GM12874 (cell line): ENCODE data around the gene DOCK1.

ENCODE experiments used
- TF ChIP-seq, protein P1 (sequence below): IDR thresholded peaks from 2 replicates; pipeline ENCODE4 v1.5.1; 2011; ENCODE audit warnings: low read depth, mild to moderate bottlenecking, control low read depth, low read length, moderate library complexity; ENCODE audit not compliant: insufficient read depth

The DOCK1 gene

DNA sequence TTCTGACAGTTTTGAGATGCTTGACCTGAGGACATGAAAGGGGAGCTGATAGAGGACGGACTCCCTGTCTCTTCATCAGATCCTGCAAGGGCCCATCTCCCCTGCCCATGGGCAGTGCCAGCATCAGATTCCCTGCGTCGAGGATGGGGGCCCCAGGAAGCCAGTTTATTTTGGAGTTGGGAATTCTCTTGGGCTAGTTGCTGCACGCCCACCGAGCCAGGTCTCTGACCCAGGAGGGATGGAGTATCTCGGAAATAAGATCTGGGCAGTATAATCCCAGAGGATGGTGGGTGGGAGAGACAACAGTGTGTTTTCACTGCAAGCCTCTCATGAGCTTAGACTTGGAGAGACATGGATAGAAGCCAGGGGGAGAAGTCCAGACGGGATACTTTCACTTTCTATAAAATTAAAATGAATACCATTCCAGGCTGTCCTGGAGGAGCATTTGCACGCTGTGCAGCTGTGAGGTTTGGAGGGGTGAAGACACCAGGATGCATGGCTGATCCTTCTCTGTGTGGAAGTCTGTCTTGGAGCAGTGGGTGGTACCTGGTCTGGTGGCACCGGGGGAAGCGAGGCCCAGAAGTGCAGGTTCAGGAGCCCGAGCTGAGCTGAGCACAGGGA lies 25.8 kb downstream of the DOCK1 start:
- TF ChIP-seq, protein P1, sequence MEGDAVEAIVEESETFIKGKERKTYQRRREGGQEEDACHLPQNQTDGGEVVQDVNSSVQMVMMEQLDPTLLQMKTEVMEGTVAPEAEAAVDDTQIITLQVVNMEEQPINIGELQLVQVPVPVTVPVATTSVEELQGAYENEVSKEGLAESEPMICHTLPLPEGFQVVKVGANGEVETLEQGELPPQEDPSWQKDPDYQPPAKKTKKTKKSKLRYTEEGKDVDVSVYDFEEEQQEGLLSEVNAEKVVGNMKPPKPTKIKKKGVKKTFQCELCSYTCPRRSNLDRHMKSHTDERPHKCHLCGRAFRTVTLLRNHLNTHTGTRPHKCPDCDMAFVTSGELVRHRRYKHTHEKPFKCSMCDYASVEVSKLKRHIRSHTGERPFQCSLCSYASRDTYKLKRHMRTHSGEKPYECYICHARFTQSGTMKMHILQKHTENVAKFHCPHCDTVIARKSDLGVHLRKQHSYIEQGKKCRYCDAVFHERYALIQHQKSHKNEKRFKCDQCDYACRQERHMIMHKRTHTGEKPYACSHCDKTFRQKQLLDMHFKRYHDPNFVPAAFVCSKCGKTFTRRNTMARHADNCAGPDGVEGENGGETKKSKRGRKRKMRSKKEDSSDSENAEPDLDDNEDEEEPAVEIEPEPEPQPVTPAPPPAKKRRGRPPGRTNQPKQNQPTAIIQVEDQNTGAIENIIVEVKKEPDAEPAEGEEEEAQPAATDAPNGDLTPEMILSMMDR, result no peak

DNA sequence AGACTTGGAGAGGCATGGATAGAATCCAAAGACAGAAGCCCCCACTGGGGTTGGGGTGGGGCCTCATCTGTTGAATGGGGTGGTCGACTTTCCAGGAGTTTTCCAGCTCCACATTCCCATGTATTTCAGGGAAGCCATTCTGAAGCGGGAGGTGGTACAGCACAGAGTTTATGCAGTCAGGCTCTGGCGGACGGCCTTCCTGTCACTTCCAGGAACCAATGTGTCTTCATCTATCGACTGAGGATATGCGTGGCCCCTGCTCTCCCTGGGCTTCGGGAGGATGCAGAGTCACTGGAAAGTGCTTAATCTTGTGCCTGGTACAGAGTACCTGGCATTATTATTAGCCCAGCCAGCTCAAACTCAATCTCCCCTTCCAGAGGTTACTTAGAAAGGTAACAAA lies 26.3 kb downstream of the DOCK1 start:
- TF ChIP-seq, protein P1, result no peak

DNA sequence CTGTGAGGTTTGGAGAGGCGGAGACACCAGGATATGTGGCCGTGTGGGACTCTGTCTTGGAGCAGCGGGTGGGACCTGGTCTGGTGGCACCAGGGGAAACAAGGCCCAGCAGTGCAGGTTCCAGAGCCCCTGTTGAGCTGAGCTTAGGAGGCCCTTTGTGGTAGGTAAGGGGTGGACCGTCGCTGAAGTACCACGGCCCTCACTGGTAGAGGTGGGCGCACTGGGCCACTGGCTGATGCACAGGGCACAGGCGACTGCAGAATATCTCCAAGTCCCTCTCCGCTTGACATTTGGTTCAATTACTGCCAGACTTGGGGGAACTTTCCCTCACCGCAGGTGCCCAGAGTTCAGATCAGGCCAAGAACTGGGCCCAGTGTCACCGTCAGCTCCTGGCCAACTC lies 27.3 kb downstream of the DOCK1 start:
- TF ChIP-seq, protein P1, result no peak

DNA sequence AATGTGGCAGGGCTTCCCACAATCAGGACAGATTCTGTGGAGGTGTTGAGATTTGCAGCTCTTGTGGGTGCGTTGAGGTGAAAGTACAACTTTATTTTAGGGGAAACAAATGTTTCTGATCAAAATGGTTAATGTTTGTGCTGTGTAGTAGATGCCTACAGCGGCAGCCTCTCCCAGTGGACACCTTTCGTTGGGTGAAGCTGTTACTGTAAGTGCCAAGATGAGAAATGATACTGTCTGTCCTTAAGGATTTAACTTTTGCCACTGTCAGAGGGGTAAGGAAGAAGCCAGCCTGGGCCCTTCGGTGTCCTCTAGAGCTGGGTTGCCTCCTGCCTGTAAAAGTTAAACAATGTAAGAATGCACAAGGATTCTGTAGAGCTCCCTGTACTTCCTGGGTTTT lies 27.9 kb downstream of the DOCK1 start:
- TF ChIP-seq, protein P1, result no peak

DNA sequence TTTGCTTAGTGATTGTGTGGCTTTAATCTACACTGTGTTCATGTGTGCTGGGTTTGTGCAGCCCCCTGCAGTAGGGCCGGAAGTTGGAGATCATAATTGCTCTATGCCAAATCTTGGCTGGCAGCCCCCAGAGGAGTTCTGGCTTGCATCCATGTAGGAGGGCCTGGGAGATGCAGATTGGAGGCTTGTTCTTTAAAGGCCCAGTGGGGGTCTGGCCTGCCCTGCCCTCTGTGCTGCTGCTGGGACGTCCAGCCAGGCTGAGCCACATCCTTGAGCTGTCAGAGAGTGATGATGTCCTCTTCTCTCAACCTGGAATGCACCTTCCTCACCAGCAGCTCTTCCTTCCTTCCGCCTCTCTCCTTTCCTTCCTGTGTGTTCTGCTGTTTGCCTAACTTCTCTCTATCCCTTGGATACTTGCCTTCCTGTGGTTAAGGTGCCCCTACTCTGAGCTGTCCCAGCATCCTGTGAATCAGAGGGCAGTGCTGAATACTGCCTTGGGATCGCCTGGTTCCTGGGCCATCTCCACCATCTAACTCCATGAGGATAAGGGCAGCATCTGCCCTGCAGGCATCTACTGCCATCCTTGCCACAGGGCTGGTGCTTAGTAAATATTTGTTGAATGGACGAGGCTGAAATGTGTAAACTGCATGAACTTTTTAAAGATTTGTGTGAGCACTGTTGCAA lies 30.2 kb downstream of the DOCK1 start:
- TF ChIP-seq, protein P1, result no peak

DNA sequence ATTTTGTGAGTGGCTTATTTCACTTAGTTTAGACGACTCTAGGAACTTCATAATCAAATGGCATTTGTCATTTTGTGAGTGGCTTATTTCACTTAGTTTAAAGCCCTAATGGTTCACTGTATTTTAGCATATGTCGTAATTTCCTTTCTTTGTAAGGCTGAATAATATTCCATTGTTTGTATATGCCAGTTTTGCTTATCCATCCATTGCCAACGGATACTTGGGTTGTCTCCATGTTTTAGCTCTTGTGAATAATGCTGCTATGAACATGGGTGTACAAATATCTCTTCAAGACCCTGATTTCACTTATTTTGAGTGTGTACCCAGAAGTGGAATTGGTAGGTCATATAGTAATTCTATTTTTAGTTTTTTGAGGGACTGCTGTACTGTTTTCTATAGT lies 31.8 kb downstream of the DOCK1 start:
- TF ChIP-seq, protein P1, result no peak

DNA sequence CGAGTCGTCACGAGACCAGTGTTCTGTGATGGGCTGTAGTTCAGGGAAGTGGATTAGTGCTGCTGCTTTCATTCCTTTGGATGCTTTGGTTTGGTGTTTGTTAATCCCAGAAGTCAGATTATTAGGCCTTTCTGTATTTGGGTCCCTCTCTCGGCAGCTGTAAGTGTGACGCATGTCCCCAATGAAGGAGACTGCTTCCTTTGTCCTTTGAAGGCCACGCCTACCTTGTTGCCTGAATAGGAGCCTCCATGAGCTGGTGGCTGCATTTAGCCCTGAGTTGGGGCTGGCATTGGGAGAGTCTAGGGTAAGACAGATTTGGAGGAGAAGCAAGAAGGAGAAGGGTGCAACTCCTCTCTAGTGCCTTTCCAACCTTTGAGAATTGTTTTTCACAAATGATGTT lies 34.5 kb downstream of the DOCK1 start:
- TF ChIP-seq, protein P1, result no peak
